Caco-2 (cell line): ENCODE measurements around the gene AXIN1. TPM values are rescaled to one million over a fixed set of nuclear protein-coding genes. Genes with fewer than 3 reads are reported as not detected.

ENCODE experiments used
- BruUV-seq: library from RNA; stranded (reverse); fragments of 400-500 nt; replicated peaks from 2 replicates; lab custom pipeline; 2021; lab: Mats Ljungman, UMichigan
- CTCF ChIA-PET: fragments of 300-600 bp; sonication (Branson Sonifier 250); formaldehyde crosslinking; loops from one replicate; lab custom pipeline; 2022; ENCODE audit warnings: antibody characterized with exemption; lab: Charles Lee
- POLR2A ChIA-PET: fragments of 300-600 bp; sonication (Branson Sonifier 250); formaldehyde crosslinking; loops from one replicate; lab custom pipeline; 2022; ENCODE audit warnings: antibody characterized with exemption; lab: Charles Lee
- DNase-seq, 2 experiments: peaks; one replicate each; pipeline versions ENCODE4 v3.0.0 to v3.0.0-alpha.2; 2020 to 2022
- H3K27me3 ChIP-seq: replicated peaks from 2 replicates; pipeline ENCODE4 v1.6.0; 2011; ENCODE audit warnings: low read length; ENCODE audit not compliant: control insufficient read depth, insufficient read depth
- H3K36me3 ChIP-seq: 2 replicates; pipeline ENCODE4 v1.5.1; 2011; ENCODE audit warnings: low read length; ENCODE audit not compliant: control insufficient read depth, insufficient read depth
- H3K4me1 ChIP-seq: fragments of 250-450 bp; sonication (Bioruptor Pico); 2 replicates; pipeline ENCODE4 v1.5.1; 2020; ENCODE audit warnings: mild to moderate bottlenecking
- H3K4me3 ChIP-seq: 2 replicates; pipeline ENCODE4 v1.5.1; 2011; ENCODE audit warnings: low read depth, mild to moderate bottlenecking, control low read depth, low read length
- H3K9me3 ChIP-seq: fragments of 250-450 bp; sonication (Bioruptor Pico); 2 replicates; pipeline ENCODE4 v1.5.1; 2020; ENCODE audit warnings: mild to moderate bottlenecking, moderate library complexity
- H3K27ac Mint-ChIP-seq: one replicate; pipeline ENCODE4 v1.8.0; 2022; ENCODE audit warnings: mixed read lengths; ENCODE audit not compliant: unreplicated experiment
- H3K27me3 Mint-ChIP-seq: one replicate; pipeline ENCODE4 v1.8.0; 2022; ENCODE audit warnings: mixed read lengths; ENCODE audit not compliant: insufficient read depth, unreplicated experiment
- H3K36me3 Mint-ChIP-seq: one replicate; pipeline ENCODE4 v1.8.0; 2022; ENCODE audit warnings: mild to moderate bottlenecking, mixed read lengths; ENCODE audit not compliant: insufficient read depth, unreplicated experiment
- H3K4me1 Mint-ChIP-seq: one replicate; pipeline ENCODE4 v1.8.0; 2022; ENCODE audit warnings: low read depth, mixed read lengths; ENCODE audit not compliant: unreplicated experiment
- H3K4me3 Mint-ChIP-seq: one replicate; pipeline ENCODE4 v1.8.0; 2022; ENCODE audit warnings: mild to moderate bottlenecking, moderate library complexity, mixed read lengths; ENCODE audit not compliant: unreplicated experiment
- H3K9me3 Mint-ChIP-seq: one replicate; pipeline ENCODE4 v1.8.0; 2022; ENCODE audit warnings: mixed read lengths; ENCODE audit not compliant: unreplicated experiment
- intact Hi-C: fragments of 100-400 bp; cut with micrococcal nuclease; formaldehyde crosslinking; loops from one replicate; pipeline ENCODE4 v1.10.0; 2022; ENCODE audit not compliant: unreplicated experiment
- total RNA-seq: library from RNA; stranded (reverse); gene quantifications from 2 replicates; pipeline ENCODE4 v1.2.3, GENCODE V29; 2022
- TF ChIP-seq, protein P1 (sequence below), 2 experiments: fragments of 200-600 bp in 1 of 2; IDR thresholded peaks; 1 replicate in 1 of 2; 2 replicates in 1 of 2; pipeline versions ENCODE4 v1.5.1 to v1.8.0; 2011 to 2022; ENCODE audit warnings: antibody characterized with exemption in 1 of 2, control low read depth in 1 of 2, inconsistent platforms in 1 of 2, low read depth in 1 of 2, low read length in 1 of 2, mild to moderate bottlenecking in 1 of 2, moderate library complexity in 1 of 2; ENCODE audit not compliant: insufficient read depth in 1 of 2, severe bottlenecking in 1 of 2, unreplicated experiment in 1 of 2

Gene AXIN1
- total RNA-seq, 1 experiment from 2014 or later: 34.5 TPM

DNA sequence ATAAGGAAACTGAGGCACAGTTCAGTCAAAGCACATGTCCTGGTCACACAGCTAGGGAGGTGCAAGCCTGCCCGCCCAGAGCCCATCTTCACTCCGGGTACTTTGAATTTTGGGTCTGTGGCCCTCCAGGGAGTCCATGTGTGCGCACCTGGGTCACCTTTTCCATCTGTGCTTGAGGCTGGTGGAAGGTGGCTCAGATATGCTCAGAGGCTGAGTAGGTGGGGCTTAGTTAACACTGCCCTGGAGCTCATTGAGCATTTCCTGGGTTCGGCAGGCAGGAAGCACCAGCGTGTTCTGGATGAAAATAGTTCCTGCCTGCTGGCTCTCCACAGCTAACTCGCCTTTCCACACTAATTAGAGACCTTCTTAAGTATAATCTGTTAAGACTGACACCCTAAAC lies 98.7 kb downstream of the AXIN1 start:
- Mint-ChIP-seq H3K9me3 (no peaks in the 10 kb centered on the region), H3K4me3 (no peak overlapping the region), H3K27me3 (no peaks in the 10 kb centered on the region), H3K4me1 (peaks cover 14% of the 10 kb centered on the region), H3K36me3 (peaks cover 20% of the 10 kb centered on the region), H3K27ac (no peak overlapping the region)
- H3K4me3 ChIP-seq: no peak overlapping the region
- peaks cover 3% of the 10 kb centered on the region for H3K36me3 ChIP-seq
- no peaks in the 10 kb centered on the region for H3K27me3 ChIP-seq
- no TSS peak for BruUV-seq
- H3K9me3 ChIP-seq: no peaks in the 10 kb centered on the region
- POLR2A ChIA-PET: no interaction called here
- TF ChIP-seq, protein P1, sequence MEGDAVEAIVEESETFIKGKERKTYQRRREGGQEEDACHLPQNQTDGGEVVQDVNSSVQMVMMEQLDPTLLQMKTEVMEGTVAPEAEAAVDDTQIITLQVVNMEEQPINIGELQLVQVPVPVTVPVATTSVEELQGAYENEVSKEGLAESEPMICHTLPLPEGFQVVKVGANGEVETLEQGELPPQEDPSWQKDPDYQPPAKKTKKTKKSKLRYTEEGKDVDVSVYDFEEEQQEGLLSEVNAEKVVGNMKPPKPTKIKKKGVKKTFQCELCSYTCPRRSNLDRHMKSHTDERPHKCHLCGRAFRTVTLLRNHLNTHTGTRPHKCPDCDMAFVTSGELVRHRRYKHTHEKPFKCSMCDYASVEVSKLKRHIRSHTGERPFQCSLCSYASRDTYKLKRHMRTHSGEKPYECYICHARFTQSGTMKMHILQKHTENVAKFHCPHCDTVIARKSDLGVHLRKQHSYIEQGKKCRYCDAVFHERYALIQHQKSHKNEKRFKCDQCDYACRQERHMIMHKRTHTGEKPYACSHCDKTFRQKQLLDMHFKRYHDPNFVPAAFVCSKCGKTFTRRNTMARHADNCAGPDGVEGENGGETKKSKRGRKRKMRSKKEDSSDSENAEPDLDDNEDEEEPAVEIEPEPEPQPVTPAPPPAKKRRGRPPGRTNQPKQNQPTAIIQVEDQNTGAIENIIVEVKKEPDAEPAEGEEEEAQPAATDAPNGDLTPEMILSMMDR (IDR thresholded peaks at IDR 0.05; ENCODE audit: insufficient read depth in 1 of 2, low read depth in 1 of 2, low read length in 1 of 2, severe bottlenecking in 1 of 2, unreplicated experiment in 1 of 2): no peak
- CTCF ChIA-PET: no interaction called here
- intact Hi-C loops: no loop called here
- DNase-seq: no peak
- H3K4me1 ChIP-seq: peaks cover 14% of the 10 kb centered on the region

DNA sequence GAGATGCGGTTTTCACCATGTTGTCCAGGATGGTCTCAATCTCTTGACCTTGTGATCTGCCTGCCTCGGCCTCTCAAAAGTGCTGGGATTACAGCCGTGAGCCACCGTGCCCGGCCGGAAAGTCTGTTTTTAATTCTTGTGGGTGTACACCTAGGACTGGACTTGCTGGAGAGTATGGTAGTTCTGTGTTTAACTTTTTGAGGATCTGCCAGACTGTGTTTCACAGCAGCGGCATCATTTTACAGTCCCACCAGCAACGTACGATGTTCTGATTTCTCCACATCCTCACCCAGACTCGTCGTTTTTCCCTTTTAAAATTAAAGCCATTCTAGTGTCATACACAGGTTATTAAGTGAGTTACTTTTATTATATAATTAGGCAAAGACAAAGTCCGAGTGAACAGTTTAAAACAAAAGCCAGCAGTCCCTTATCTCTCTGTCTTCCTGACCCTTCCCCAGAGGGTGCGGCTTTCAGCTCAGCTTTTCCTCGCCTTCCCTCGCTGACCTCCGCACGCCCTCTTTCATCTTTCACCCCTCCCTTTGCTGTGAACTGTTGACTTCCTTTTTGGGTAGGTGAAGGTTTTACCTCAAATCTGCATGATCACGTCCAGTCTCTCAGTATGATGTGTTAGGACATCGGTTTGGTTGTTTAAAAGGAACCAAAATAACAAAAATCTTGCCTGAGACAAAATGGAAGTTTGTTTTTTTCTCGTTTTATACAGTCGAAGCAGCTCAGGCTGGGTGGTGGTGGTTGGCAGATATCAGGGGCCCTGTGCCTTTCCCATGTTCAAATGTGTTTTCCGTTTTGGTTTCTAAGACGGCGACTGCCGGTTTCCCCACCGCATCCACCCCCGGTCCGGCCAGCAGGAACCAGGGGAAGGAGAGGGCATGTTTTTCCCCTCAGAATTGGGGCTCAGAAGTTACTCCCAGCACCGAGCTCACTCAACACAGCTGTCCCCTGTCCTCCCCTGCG lies 99.9 kb downstream of the AXIN1 start:
- Mint-ChIP-seq H3K4me1 (peaks cover 14% of the 10 kb centered on the region), H3K9me3 (no peaks in the 10 kb centered on the region), H3K27me3 (no peaks in the 10 kb centered on the region), H3K27ac (peak overlapping the region; percentile 41), H3K4me3 (no peak overlapping the region), H3K36me3 (peaks cover 20% of the 10 kb centered on the region)
- intact Hi-C loops: no loop called here
- ChIA-PET CTCF (no interaction called here), POLR2A (interaction anchor here (0.7 kb wide), 1 partner anchor 17 kb away, joined by 6 read pairs; no protein-coding TSS in a partner anchor)
- H3K36me3 ChIP-seq: peaks cover 3% of the 10 kb centered on the region
- no peaks in the 10 kb centered on the region for H3K9me3 ChIP-seq
- no peak overlapping the region for H3K4me3 ChIP-seq
- H3K27me3 ChIP-seq: no peaks in the 10 kb centered on the region
- TF ChIP-seq, protein P1 (IDR thresholded peaks at IDR 0.05; ENCODE audit: insufficient read depth in 1 of 2, low read depth in 1 of 2, low read length in 1 of 2, severe bottlenecking in 1 of 2, unreplicated experiment in 1 of 2): no peak
- no peak for DNase-seq
- H3K4me1 ChIP-seq: peaks cover 14% of the 10 kb centered on the region
- BruUV-seq: no TSS peak

DNA sequence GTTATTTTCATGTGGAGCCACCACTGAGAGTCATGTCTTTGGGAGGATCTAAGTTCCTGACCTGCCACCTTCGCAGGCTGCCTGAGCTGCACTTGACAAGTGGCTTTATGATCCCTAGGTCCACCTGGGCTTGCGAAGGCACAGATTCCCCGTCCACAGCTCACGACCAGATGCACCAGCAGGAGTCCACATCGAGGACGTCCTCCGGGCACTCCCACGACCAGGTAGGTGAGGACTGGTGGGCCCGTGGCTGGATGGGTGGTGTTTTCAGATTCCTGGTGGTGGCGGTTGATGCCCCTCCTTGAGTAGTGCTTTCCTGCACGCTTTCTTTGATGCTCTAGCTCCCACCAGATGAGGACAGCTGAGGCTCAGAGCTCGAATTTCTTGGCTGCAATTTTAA lies 103.1 kb downstream of the AXIN1 start:
- Mint-ChIP-seq H3K27me3 (no peaks in the 10 kb centered on the region), H3K27ac (no peak overlapping the region), H3K4me3 (no peak overlapping the region), H3K36me3 (peaks cover 12% of the 10 kb centered on the region), H3K4me1 (peaks cover 14% of the 10 kb centered on the region), H3K9me3 (no peaks in the 10 kb centered on the region)
- Histone ChIP-seq H3K9me3 (no peaks in the 10 kb centered on the region), H3K4me3 (no peak overlapping the region), H3K27me3 (no peaks in the 10 kb centered on the region), H3K4me1 (peaks cover 14% of the 10 kb centered on the region), H3K36me3 (peaks cover 3% of the 10 kb centered on the region)
- CTCF ChIA-PET: interaction anchor here (0.5 to 0.6 kb wide), 2 partner anchors 103 to 115 kb away, joined by 3 to 5 read pairs; partner anchors contain the start of gene AXIN1
- DNase-seq: no peak
- BruUV-seq: no TSS peak
- intact Hi-C loops: no loop called here
- POLR2A ChIA-PET: no interaction called here
- TF ChIP-seq, protein P1 (IDR thresholded peaks at IDR 0.05; ENCODE audit: insufficient read depth in 1 of 2, low read depth in 1 of 2, low read length in 1 of 2, severe bottlenecking in 1 of 2, unreplicated experiment in 1 of 2): no peak
